ENCODE data around the gene LAMA2. TPM values are rescaled to one million over a fixed set of nuclear protein-coding genes. Genes with fewer than 3 reads are reported as not detected.
"Not testable (repeated sequence)": the region's sequence is repeated elsewhere in the genome, so short reads cannot be mapped to it uniquely, and the experiment has no call there.

Gene LAMA2
- total and polyA plus RNA-seq, 2 donors (not counting 3 experiments of a cell fraction or from before 2014, with no cell fraction given) = 0.51 to 0.75 TPM

DNA sequence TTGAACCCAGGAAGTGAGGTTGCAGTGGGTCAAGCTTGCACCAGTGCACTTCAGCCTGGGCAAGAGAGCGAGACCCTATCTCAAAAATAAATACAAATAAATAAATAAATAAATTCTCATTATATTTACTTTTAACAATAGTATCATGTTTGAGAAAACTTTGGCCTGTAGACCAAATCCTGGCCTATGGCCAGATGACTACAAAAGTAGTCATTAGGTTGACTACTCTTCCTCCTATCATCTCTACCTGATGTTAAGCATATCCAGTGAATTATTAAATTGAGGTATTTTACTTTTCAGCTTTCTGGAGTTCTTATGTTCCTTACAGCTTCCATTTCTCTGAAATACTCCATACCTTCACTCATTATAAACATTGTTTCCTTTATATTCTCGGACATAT lies 280.6 kb downstream of the LAMA2 start:
- dilution Hi-C loops (cut with MboI; ENCODE audit: extremely low pct_ligation_motif_present, low sequenced_read_pairs) = no loop called here
- no peaks in the 10 kb centered on the region for H4K20me1 ChIP-seq (replicated peaks; ENCODE audit: control insufficient read depth, extremely low read depth, insufficient read depth, low read length)
- H3K79me2 ChIP-seq (ENCODE audit: control insufficient read depth, insufficient read depth, low read length) = no peaks in the 10 kb centered on the region
- intact Hi-C loops (cut with micrococcal nuclease) = no loop called here
- H3K36me3 ChIP-seq (ENCODE audit: control insufficient read depth in 2 of 2, extremely low read depth in 1 of 2, insufficient read depth in 2 of 2, low read length in 2 of 2) = no peaks in the 10 kb centered on the region
- H2AFZ ChIP-seq (ENCODE audit: low read depth, low read length) = no peak overlapping the region
- CTCF ChIA-PET = no interaction called here
- no peaks in the 10 kb centered on the region for H3K9me3 ChIP-seq (replicated peaks; ENCODE audit: control insufficient read depth, insufficient read depth, low read length)
- no peak for TF ChIP-seq MYC (IDR thresholded peaks at IDR 0.05; ENCODE audit: low read depth, low read length)
- H3K4me1 ChIP-seq (ENCODE audit: control insufficient read depth, extremely low read depth, insufficient read depth, low read length) = no peaks in the 10 kb centered on the region
- no peak overlapping the region for H3K27ac ChIP-seq (ENCODE audit: insufficient read depth, low read depth, low read length)
- H3K9me1 ChIP-seq (replicated peaks; ENCODE audit: control insufficient read depth, extremely low read depth, insufficient read depth, low read length) = no peaks in the 10 kb centered on the region
- no TSS peak for BruUV-seq (replicated peaks)
- no peaks in the 10 kb centered on the region for H3K27me3 ChIP-seq (ENCODE audit: control insufficient read depth in 2 of 2, insufficient read depth in 2 of 2, low read length in 2 of 2)
- FAIRE-seq = no peak
- H3K4me3 ChIP-seq (replicated peaks in 1 of 3; ENCODE audit: insufficient read depth in 1 of 3, low read depth in 1 of 3, low read length in 3 of 3) = no peak overlapping the region
- DNase-seq (ENCODE audit: low read depth, low spot score) = no peak
- POLR2A ChIA-PET = no interaction called here
- H3K9ac ChIP-seq (replicated peaks; ENCODE audit: extremely low read depth, insufficient read depth, low read length) = no peak overlapping the region
- no peak overlapping the region for H3K4me2 ChIP-seq (ENCODE audit: insufficient read depth, low read length)

DNA sequence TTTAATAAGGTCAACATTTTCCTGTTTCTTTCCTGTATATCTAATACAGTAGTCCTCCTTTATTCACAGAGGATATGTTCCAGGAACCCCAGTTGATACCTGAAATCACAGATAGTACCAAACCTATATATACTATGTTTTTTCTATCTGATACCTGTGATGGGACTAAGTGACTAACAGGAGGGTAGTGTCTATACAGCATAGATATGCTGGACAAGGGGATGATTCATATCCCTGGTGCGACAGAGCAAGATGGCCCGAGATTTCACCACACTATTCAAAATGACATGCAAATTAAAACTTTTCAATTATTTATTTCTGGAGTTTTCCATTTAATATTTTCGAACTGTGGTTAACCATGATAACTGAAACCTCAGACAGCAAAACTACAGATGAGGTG lies 281.1 kb downstream of the LAMA2 start:
- H3K79me2 ChIP-seq (ENCODE audit: control insufficient read depth, insufficient read depth, low read length) = no peaks in the 10 kb centered on the region
- no peak overlapping the region for H3K9ac ChIP-seq (replicated peaks; ENCODE audit: extremely low read depth, insufficient read depth, low read length)
- no peaks in the 10 kb centered on the region for H3K9me3 ChIP-seq (replicated peaks; ENCODE audit: control insufficient read depth, insufficient read depth, low read length)
- DNase-seq (ENCODE audit: low read depth, low spot score) = no peak
- no peak overlapping the region for H3K4me2 ChIP-seq (ENCODE audit: insufficient read depth, low read length)
- H3K36me3 ChIP-seq (ENCODE audit: control insufficient read depth in 2 of 2, extremely low read depth in 1 of 2, insufficient read depth in 2 of 2, low read length in 2 of 2) = no peaks in the 10 kb centered on the region
- no peak overlapping the region for H3K27ac ChIP-seq (ENCODE audit: insufficient read depth, low read depth, low read length)
- H3K4me1 ChIP-seq (ENCODE audit: control insufficient read depth, extremely low read depth, insufficient read depth, low read length) = no peaks in the 10 kb centered on the region
- no peaks in the 10 kb centered on the region for H3K27me3 ChIP-seq (ENCODE audit: control insufficient read depth in 2 of 2, insufficient read depth in 2 of 2, low read length in 2 of 2)
- no peaks in the 10 kb centered on the region for H3K9me1 ChIP-seq (replicated peaks; ENCODE audit: control insufficient read depth, extremely low read depth, insufficient read depth, low read length)
- dilution Hi-C loops (cut with MboI; ENCODE audit: extremely low pct_ligation_motif_present, low sequenced_read_pairs) (no loop called here), intact Hi-C loops (cut with micrococcal nuclease) (no loop called here)
- TF ChIP-seq, protein P1, sequence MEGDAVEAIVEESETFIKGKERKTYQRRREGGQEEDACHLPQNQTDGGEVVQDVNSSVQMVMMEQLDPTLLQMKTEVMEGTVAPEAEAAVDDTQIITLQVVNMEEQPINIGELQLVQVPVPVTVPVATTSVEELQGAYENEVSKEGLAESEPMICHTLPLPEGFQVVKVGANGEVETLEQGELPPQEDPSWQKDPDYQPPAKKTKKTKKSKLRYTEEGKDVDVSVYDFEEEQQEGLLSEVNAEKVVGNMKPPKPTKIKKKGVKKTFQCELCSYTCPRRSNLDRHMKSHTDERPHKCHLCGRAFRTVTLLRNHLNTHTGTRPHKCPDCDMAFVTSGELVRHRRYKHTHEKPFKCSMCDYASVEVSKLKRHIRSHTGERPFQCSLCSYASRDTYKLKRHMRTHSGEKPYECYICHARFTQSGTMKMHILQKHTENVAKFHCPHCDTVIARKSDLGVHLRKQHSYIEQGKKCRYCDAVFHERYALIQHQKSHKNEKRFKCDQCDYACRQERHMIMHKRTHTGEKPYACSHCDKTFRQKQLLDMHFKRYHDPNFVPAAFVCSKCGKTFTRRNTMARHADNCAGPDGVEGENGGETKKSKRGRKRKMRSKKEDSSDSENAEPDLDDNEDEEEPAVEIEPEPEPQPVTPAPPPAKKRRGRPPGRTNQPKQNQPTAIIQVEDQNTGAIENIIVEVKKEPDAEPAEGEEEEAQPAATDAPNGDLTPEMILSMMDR (IDR thresholded peaks at IDR 0.05; ENCODE audit: extremely low read depth in 1 of 2, insufficient read depth in 1 of 2, low read depth in 1 of 2, low read length in 2 of 2) = no peak
- TF ChIP-seq MYC (IDR thresholded peaks at IDR 0.05; ENCODE audit: low read depth, low read length) = no peak
- TF ChIP-seq POLR2A (IDR thresholded peaks at IDR 0.05; ENCODE audit: low read depth, low read length) = no peak
- TF ChIP-seq FOS (IDR thresholded peaks at IDR 0.05; ENCODE audit: borderline replicate concordance, insufficient read depth, low read length) = no peak
- no peaks in the 10 kb centered on the region for H4K20me1 ChIP-seq (replicated peaks; ENCODE audit: control insufficient read depth, extremely low read depth, insufficient read depth, low read length)
- POLR2A ChIA-PET = no interaction called here
- no peak overlapping the region for H3K4me3 ChIP-seq (replicated peaks in 1 of 3; ENCODE audit: insufficient read depth in 1 of 3, low read depth in 1 of 3, low read length in 3 of 3)
- FAIRE-seq = no peak
- H2AFZ ChIP-seq (ENCODE audit: low read depth, low read length) = no peak overlapping the region
- CTCF ChIA-PET = no interaction called here
- no TSS peak for BruUV-seq (replicated peaks)

DNA sequence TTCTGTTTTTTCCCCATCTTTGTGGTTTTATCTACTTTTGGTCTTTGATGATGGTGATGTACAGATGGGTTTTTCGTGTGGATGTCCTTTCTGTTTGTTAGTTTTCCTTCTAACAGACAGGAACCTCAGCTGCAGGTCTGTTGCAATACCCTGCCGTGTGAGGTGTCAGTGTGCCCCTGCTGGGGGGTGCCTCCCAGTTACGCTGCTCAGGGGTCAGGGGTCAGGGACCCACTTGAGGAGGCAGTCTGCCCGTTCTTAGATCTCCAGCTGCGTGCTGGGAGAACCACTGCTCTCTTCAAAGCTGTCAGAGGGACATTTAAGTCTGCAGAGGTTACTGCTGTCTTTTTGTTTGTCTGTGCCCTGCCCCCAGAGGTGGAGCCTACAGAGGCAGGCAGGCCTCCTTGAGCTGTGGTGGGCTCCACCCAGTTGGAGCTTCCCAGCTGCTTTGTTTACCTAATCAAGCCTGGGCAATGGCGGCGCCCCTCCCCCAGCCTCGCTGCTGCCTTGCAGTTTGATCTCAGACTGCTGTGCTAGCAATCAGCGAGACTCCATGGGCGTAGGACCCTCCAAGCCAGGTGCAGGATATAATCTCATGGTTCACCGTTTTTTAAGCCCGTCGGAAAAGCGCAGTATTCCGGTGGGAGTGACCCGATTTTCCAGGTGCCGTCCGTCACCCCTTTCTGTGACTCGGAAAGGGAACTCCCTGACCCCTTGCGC lies 289.5 kb downstream of the LAMA2 start:
- H3K4me2 ChIP-seq (ENCODE audit: insufficient read depth, low read length); intact Hi-C loops (cut with micrococcal nuclease); H3K27me3 ChIP-seq (ENCODE audit: control insufficient read depth in 2 of 2, insufficient read depth in 2 of 2, low read length in 2 of 2); H3K9ac ChIP-seq (replicated peaks; ENCODE audit: extremely low read depth, insufficient read depth, low read length); H3K36me3 ChIP-seq (ENCODE audit: control insufficient read depth in 2 of 2, extremely low read depth in 1 of 2, insufficient read depth in 2 of 2, low read length in 2 of 2); H3K9me1 ChIP-seq (replicated peaks; ENCODE audit: control insufficient read depth, extremely low read depth, insufficient read depth, low read length); H3K79me2 ChIP-seq (ENCODE audit: control insufficient read depth, insufficient read depth, low read length); H3K27ac ChIP-seq (ENCODE audit: insufficient read depth, low read depth, low read length); H2AFZ ChIP-seq (ENCODE audit: low read depth, low read length); H3K9me3 ChIP-seq (replicated peaks; ENCODE audit: control insufficient read depth, insufficient read depth, low read length); BruUV-seq (replicated peaks); CTCF ChIA-PET; FAIRE-seq; H4K20me1 ChIP-seq (replicated peaks; ENCODE audit: control insufficient read depth, extremely low read depth, insufficient read depth, low read length); POLR2A ChIA-PET; DNase-seq (ENCODE audit: low read depth, low spot score); H3K4me1 ChIP-seq (ENCODE audit: control insufficient read depth, extremely low read depth, insufficient read depth, low read length); dilution Hi-C loops (cut with MboI; ENCODE audit: extremely low pct_ligation_motif_present, low sequenced_read_pairs): not testable (repeated sequence)
- peak overlapping the region in 1 of 3 experiments; percentile 8 for H3K4me3 ChIP-seq (replicated peaks in 1 of 3; ENCODE audit: insufficient read depth in 1 of 3, low read depth in 1 of 3, low read length in 3 of 3)

Measured in endothelial cell of umbilical vein (primary cell).